CD4-positive, alpha-beta T cell treated with Interleukin-17A for 1 hour (primary cell): ENCODE measurements around the gene GCNT2.
"Not testable (repeated sequence)": the region's sequence is repeated elsewhere in the genome, so short reads cannot be mapped to it uniquely, and the experiment has no call there.

Experiments used
- DNase-seq: peaks from one replicate; pipeline ENCODE4 v3.0.0-alpha.2; 2020

The GCNT2 gene

DNA sequence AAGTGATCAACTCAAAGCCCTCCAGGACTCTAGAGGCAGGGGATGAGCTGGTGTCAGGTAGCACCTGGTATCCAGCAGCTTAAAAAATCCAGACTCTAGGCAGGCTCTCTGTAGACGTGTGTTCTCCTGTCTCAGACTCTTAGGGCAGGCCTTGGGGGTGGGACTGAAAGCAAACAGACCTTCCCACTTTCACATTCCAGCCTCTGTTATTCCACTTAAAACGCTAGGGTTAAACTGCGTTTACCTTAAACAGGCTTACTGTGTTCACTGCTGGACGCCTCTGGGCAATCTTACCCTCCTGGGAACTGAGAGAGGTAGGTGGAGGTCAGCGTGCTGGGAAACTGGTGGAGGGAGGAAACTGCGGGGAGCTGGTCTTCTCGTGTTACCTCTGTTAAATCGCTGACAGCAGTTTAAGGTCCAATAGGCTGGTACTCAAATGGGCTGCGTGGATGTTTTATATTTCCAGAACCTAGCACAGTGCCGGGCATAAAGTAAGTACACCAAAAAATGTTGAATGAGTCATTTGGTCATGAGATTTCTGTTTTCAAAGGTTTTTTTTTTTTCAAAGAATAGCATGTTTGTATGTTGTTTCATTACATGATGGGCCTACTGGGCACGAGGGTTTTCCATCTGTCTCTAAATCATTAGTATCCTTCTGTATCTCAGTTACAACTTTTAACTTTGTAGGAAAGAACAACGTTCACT, at the start of gene GCNT2:
Gene GCNT2, plus strand, starts transcription at position 248 of the 705 bp plus-strand sequence. CDS start 7,561 bp downstream, outside the sequence.
- DNase-seq = no peak

DNA sequence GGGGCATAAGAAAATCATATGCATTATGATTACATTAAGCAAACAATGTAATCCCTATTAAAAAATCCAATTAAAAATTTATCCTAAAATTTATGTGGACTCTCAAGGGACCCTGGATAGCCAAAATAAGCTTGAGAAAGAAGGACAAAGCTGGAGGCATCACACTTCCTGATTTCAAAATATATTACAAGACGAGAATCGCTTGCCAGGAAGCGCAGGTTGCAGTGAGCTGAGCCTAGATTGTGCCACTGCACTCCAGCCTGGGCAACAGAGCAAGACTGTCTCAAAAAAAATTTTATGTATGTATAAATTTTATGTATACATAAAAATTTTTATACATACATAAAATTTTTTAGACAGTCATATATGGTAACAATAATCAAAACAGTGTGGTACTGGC, 48.5 kb upstream of the GCNT2 start:
- DNase-seq = no peak

DNA sequence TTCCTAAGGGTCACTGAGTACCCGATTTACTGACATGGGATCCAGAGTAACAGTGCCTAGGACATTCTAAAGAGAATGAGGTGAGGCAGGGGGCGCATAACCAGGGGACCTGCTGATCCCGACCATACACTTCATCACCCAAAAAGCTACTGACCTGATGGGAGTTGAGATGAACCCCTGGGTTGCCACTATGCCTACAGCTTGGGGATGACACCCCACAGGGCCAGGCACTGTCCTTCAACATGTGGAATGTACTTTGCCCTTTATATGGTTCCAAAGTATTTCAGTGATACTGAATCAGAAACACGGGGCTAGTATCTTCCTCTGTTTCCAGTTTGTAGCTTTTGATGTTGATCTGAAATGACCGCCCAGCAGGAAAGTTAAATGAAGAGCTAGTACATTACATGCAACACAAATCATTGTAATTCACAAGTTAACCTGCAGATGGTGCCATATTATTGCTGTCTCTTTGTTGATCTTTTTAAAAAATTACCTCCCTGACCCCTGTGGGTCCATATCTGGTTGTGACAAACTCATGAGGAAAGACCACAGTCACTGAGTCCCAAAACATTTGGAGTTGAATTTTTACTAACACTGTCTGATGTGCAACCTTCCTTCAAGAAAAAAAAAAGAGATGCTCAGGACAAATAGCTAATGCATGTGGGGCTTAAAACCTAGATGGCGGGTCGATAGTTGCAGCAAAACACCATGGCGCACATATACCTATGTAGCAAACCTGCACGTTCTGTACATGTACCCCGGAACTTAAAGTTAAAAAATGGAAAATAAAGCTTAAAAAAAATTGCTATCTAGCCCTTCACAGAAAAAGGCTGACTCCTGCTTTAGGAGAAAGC, 42.7 kb upstream of the GCNT2 start:
- DNase-seq = peak; percentile 47

DNA sequence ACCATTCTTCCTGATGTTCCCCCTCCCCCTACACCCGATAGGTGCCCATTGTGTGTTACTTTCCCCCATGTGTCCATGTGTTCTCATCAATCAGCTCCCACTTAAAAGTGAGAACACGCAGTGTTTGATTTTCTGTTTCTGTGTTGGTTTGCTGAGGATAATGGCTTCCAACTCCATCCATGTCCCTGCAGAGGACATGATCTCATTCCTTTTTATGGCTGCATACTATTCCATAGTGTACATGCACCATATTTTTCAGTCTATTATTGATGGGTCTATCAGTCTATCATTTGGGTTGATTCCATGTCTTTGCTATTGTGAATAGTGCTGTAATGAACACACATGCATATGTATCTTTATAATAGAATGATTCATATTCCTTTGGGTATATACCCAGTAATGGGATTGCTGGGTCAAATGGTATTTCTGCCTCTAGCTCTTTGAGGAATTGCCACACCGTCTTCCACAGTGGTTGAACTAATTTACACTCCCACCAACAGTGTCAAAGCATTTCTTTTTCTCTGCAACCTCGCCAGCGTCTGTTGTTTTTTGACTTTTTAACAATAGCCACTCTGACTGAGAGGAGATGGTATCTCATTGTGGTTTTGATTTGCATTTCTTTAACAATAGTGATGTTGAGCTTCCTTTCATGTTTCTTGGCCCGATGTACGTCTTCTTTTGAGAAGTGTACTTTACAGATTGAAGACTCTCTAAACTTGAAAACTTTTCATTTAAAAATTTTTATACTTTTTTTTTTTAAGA, 41.0 kb upstream of the GCNT2 start:
- no peak for DNase-seq

DNA sequence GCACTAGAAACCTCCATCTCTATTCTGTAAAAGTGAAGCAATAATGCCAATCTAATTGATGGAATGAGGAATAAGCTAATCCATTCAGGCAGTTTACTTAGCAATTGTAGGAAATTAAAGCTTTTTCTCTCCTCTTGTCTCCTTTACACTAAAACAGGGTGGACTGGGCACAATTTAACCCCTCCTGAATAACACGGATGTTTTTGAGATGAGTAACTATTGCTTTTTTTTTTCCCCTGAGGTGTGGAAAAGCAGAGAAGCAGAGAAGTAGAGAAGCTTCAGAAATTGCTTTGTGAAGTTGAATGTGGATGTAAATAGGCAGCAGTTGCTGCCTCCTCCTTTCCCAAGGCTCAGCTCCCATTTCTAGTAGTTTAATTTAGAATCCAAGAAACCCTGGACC, 40.0 kb upstream of the GCNT2 start:
- DNase-seq = no peak

DNA sequence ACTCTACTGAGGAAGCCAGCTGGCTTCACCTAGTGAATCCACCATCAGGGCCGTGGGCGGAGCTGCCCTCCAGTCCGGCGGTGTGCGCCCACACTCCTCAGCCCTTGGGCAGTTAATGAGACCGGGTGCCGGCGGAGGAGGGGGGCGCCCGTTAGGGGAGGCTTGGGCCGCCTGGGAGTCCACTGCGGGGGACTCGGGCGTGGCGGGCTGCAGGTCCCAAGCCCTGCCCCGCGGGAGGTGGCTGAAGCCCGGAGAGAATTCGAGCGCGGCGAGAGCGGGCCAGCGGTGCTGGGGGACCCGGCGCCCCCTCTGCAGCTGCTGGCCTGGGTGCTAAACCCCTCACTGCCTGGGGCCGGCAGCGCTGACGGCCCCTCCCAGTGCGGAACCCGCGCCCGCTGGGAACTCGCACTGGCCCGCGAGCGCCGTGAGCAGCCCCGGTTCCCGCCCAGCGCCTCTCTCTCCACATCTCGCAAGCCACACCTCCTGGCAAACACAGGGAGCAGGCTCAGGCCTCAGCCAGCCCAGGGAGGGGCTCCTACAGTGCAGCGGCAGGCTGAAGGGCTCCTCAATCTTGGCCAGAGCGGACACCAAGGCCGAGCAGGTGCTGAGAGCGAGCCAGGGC, 38.4 kb upstream of the GCNT2 start:
- no peak for DNase-seq

DNA sequence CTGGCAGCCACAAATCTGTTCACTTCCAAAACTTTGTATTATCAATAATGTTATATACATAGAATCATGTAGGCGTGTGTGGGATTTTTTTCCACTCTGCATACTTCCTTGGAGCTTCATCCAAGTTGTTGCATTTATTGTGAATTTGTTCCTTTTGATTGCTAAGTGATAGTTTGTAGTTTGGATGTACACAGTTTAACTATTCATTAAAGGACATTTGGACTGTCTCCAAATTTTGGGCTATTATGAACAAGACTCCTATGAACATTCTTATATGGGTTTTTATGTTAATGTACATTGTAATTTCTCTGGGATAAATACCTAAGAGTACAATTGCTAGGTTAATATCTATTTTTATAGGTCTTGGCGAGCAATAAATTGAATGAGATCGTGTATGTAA, 36.2 kb upstream of the GCNT2 start:
- DNase-seq = no peak

DNA sequence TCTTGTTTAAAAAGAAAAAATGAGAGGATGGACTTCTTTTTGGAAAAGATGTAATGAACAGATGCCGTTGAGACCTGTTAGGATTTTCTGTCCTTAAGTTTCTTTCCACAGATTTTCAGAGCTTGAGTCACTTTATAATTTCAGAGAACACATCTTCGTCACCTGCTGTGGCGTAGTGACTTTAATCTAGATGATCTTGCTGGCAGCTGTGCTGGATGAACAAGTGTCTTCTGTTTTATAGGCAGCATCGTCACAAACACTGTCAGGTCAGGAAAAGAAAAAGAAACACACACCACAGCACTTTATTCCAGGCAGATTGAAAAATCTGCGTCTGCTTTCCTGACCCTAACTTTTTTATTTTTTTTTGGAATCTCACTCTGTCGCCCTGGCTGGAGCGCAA, 35.7 kb upstream of the GCNT2 start:
- DNase-seq = no peak

DNA sequence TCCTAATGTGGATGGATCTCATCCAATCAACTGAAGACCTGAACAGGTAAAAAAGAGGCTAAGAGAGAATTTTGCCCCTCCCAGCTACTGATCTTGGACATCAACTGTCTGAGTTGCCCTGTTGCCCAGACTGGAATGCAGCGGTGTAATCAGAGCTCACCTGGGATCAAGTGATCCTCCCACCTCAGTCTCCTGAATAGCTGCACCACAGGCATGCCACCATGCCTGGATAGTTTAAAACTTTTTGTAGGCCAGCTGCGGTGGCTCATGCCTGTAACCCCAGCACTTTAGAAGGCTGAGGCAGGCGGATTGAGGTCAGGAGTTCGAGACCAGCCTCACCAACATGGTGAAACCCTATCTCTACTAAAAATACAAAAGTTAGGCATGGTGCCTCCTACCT, 34.9 kb upstream of the GCNT2 start:
- no peak for DNase-seq

DNA sequence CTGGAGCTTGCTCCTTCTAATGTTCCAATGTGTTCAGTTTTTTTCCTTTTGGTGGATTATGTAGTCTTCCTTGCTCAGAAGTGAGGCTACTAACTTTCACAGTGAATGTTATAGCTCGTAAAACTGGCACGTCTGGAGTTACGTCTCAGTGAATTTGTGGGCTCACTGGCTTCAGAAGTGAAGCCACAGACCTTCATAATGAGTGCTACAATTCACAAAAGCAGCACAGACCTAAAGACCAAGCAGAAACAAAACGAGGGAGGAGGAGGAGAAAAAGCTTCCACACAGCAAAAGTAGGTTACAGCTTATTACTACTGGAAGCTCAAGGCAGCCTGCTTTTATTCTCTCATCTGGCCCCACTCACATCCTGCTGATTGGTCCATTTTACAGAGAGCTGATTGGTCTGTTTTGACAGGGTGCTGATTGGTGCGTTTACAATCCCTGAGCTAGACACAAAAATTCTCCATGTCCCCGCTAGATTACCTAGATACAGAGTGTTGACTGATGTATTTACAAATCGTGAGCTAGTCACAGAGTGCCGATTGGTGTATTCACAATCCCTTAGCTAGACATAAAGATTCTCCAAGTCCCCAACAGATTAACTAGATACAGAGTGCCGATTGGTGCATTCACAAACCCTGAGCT, 34.1 kb upstream of the GCNT2 start:
- not testable (repeated sequence) for DNase-seq

DNA sequence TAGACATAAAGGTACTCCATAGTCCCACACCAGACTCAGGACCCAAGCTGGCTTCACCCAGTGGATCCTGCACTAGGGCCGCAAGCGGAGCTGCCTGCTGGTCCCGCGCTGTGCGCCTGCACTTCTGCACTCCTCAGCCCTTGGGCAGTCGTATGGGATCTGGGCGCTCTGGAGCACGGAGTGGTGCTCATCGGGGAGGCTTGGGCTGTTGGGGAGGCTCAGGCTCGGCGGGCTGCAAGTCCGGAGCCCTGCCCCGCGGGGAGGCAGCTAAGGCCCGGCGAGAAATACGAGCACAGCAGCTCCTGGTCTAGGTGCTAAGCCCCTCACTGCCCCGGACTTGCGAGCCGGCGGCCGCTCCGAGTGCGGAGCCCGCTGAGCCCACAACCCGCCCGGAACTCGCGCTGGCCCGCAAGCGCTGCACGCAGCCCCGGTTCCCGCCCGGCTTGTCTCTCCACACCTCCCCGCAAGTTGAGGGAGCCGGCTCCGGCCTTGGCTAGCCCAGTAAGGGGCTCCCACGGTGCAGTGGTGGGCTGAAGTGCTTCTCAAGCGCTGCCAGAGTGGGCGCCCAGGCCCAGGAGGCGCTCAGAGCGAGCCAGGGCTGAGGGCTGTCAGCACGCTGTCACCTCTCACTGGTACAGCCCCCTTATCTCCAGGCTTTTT, 33.4 kb upstream of the GCNT2 start:
- DNase-seq = no peak

DNA sequence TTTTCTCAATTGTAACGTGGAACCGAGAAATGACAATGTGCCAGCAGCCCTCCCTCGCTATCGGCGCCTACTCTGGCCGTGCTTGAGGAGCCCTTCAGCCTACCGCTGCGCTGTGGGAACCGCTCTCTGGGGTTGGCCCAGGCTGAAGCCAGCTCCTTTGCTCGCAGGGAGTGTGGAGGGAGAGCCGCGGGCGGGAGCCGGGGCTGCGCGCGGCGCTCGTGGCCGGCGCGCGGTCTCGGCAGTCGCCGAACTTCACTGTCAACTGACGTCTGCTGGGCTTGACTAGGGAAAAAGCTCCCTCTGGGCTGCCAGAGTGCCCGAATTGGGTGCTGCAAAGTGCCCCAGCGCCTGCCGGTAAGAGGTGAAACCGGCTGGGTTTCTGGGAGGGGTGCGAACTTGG, 29.7 kb upstream of the GCNT2 start:
- DNase-seq = no peak

DNA sequence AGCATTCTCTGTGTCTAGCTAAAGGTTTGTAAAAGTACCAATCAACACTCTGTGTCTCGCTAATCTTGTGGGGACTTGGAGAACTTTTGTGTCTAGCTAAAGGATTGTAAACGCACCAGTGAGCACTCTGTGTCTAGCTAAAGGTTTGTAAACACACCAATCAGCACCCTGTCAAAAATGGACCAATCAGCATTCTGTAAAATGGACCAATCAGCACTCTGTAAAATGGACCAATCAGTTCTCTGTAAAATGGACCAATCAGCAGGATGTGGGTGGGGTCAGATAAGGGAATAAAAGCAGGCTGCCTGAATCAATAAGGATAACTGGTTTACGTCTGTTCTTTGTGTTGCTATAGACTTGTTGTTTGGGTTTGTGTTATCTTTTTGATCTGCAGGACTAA, 29.2 kb upstream of the GCNT2 start:
- DNase-seq = not testable (repeated sequence)

DNA sequence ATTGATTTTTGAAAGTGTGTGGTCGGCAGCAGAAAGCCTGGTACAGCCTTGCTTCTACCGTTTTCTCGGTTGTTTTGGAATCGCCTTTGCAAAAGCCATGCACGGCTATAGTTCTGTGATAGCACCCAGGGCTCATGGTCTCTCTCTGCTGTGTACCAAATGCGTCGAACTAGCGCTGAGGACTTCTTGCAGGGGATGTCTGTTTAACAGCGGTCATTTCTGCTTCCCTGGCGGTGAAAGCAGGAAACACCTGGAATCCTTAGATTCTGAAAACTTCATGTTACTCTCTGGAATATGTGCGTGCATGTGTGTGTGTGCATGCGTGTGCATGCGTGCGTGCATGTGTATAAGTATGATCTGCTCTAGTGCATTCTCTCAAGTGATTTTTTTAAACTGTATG, 26.1 kb upstream of the GCNT2 start:
- DNase-seq = no peak

DNA sequence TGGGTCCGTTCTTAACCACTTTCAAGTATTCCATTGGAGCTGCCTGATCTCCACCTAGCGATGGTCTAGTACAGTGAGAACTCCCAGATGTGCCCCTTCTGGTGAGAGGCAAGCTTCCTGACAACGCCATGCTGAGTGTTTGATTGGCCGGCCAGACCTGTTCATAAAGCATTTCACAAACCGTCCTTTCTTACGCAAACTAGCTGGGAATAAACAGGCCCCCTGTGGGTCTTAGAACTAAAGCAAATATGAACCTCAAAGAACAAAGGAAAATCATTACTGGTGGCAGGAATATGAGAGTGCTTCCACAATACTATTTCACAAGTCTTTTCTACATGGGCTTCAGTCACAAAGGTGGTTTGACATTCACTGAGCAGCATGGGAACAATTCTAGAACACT, 15.6 kb upstream of the GCNT2 start:
- no peak for DNase-seq

DNA sequence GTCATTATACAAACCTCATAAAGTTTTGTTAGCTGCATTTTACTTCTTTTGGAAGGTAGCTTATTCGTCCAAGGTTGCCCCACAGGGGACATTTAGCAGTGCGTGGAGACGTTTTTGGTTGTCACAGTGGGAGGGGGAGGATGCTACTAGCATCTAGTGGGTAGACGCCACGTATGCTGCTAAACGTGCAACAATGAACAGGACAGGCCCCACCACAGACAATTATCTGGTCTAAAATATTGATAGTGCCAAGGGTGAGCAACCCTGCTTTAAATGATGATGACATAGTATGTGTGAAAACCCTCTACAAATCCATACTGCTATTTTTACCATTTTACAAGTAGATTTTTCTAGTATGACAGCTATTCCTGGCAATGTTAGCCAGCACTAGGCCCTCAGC, 13.9 kb upstream of the GCNT2 start:
- no peak for DNase-seq

DNA sequence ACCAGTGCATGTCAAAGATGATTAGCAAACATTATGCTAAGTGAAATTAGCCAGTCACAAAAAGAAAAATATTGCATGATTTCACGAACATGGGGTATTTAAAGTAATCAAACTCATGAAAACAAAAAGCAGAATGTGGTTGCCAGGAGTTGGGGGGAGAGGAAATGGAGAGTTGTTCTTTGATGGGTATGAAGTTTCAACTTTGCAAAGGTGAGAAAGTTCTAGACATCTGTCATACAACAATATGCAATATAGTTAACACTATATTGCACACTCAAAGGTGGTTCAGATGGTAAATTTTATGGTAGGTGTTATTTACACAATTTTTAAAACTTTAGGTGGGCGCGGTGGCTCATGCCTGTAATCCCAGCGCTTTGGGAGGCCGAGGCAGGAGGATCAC, 13.4 kb upstream of the GCNT2 start:
- DNase-seq = no peak

DNA sequence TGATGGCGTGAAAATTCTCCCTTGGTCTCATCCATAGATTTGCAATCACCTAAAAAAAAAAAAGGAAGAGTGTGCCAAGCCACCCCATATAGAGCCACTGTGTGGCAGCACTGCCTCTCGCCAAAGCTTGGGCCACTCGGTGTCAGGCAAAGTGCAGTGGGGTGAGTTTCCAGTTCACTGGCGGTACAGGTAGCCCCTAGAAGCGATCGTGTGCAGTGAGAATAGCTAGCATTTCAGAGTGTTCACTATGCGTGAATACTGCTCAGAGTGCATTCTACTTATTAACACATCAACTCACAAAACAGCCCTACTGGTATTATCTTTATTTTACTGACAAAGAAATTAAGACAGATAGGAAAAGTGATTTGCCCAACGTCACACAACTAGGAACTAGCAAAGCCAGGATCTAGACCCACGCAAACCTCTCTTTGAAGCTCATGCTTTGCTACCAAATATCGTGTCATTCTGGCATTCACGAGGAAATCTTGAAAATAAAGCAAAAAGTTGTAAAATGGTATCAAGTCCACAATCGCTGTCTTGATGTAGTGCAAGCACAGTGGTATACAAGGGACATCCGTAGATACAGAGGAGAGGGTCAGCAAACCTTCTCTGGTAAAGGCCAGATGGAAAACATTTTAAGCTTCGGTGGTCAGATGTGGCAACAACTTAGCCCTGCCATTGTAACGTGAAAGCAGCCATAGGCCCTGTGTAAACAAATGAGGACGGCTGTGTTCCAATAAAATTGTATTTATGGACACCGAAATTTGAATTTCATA, 10.4 kb upstream of the GCNT2 start:
- peak; percentile 44 for DNase-seq

DNA sequence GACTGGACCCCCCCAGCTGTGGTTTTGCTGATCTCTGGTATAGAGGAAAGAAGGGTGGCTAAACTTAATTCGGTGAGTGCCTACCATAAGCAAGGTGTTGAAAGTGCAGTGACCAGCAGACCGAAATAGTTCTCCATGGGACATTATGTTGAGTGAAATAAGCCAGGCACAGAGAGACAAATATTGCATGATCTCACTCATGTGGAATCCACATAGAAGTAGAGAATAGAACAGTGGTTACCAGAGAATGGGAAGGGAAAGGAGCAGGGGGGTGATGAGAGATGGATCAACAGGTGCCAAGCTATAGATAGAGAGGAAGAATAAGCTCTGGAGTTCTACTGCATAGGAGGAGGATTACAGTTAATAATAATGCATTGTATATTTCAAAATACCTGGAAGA, 9.7 kb upstream of the GCNT2 start:
- no peak for DNase-seq

DNA sequence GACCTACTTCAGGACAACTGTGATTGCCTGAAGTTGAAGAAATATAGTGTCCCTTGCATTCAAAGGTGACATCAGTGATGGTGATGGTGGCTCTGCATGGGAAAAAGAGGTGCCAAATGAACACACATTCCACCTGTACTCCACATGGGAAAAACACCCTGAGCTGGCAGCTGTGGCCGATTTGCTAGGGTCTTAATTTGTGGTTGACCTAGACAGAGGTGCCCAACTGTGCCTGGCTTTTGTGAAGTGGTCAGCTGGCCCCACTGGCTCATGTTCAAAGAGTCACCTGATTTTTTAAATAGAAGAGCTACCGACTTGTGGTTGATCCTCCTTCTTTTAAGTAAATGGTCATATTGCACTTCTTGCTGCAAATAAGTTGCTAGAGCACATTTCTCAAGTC, 7.6 kb upstream of the GCNT2 start:
- DNase-seq = no peak

DNA sequence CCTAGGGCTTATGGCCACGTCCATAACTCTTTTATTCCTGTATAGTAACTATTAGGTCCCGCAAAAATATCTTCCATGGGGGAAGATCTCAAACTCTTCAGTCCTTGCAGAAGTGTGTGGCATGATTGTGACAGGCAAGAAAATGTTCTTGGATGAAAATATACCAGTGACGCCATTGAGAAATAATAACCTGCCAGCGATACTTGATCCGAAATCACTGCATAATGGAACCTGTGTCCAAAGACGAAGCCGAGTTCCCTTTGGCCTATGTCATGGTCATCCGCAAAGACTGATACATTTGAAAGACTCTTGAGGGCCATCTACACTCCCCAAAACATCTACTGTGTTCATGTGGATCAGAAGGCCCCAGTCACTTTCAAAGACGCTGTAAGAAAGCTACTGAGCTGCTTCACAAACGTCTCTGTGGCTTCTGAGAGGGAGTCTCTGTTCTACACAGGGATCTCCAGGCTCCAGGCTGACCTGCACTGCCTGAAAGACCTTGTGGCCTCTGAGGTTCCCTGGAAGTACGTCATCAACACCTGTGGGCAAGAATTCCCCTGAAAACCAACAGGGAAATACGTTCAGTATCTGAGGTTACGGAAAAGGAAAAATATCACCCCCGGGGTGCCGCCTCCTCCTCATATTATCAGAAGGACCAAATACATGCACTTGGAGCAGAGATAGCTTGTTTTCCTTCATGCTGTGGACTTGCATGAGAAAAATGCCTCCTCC, 6.9 kb upstream of the GCNT2 start:
- DNase-seq = no peak
